Mucosa of stomach (tissue), 1 donor: Measurements from ENCODE around the gene CEP131.
"Not testable (repeated sequence)": the region's sequence is repeated elsewhere in the genome, so short reads cannot be mapped to it uniquely, and the experiment has no call there.

Experiments used
- H3K27me3 ChIP-seq: one replicate; pipeline ENCODE4 v1.7.0; 2013; ENCODE audit warnings: mild to moderate bottlenecking, low read length; ENCODE audit not compliant: control insufficient read depth, insufficient read depth
- H3K36me3 ChIP-seq: one replicate; pipeline ENCODE4 v1.7.0; 2013; ENCODE audit warnings: low read length; ENCODE audit not compliant: control insufficient read depth, insufficient read depth
- H3K4me1 ChIP-seq: one replicate; pipeline ENCODE4 v1.7.0; 2013; ENCODE audit warnings: mild to moderate bottlenecking, low read length; ENCODE audit not compliant: control insufficient read depth, insufficient read depth
- H3K4me3 ChIP-seq: one replicate; pipeline ENCODE4 v1.7.0; 2013; ENCODE audit warnings: low read length
- H3K9ac ChIP-seq: one replicate; pipeline ENCODE4 v1.7.0; 2013; ENCODE audit warnings: mild to moderate bottlenecking, low read length, moderate library complexity
- H3K9me3 ChIP-seq: one replicate; pipeline ENCODE4 v1.7.0; 2013; ENCODE audit warnings: mild to moderate bottlenecking, low read length, moderate library complexity; ENCODE audit not compliant: control insufficient read depth
- donor health status: Pancreatic carcinoma.

Gene CEP131

GRCh38 chr17:81160747-81161453 lies 61.9 kb downstream of the CEP131 start:
- Histone ChIP-seq H3K9me3 (no peaks in the 10 kb centered on the region), H3K4me1 (peaks cover 5% of the 10 kb centered on the region), H3K4me3 (no peak overlapping the region), H3K36me3 (no peaks in the 10 kb centered on the region), H3K9ac (no peak overlapping the region), H3K27me3 (peaks cover 20% of the 10 kb centered on the region)

- H3K36me3 ChIP-seq: no peaks in the 10 kb centered on the region
- peaks cover 15% of the 10 kb centered on the region for H3K27me3 ChIP-seq
- no peak overlapping the region for H3K9ac ChIP-seq
- H3K9me3 ChIP-seq: no peaks in the 10 kb centered on the region
- H3K4me1 ChIP-seq: peaks cover under 1% of the 10 kb centered on the region
- no peak overlapping the region for H3K4me3 ChIP-seq
Observed at GRCh38 chr17:81160306-81160705, 62.5 kb downstream of the CEP131 start.

GRCh38 chr17:81159611-81160265 lies 63.0 kb downstream of the CEP131 start:
- Histone ChIP-seq H3K9me3 (no peaks in the 10 kb centered on the region), H3K4me3 (no peak overlapping the region), H3K4me1 (no peaks in the 10 kb centered on the region), H3K27me3 (peaks cover 9% of the 10 kb centered on the region), H3K9ac (no peak overlapping the region), H3K36me3 (no peaks in the 10 kb centered on the region)

DNA sequence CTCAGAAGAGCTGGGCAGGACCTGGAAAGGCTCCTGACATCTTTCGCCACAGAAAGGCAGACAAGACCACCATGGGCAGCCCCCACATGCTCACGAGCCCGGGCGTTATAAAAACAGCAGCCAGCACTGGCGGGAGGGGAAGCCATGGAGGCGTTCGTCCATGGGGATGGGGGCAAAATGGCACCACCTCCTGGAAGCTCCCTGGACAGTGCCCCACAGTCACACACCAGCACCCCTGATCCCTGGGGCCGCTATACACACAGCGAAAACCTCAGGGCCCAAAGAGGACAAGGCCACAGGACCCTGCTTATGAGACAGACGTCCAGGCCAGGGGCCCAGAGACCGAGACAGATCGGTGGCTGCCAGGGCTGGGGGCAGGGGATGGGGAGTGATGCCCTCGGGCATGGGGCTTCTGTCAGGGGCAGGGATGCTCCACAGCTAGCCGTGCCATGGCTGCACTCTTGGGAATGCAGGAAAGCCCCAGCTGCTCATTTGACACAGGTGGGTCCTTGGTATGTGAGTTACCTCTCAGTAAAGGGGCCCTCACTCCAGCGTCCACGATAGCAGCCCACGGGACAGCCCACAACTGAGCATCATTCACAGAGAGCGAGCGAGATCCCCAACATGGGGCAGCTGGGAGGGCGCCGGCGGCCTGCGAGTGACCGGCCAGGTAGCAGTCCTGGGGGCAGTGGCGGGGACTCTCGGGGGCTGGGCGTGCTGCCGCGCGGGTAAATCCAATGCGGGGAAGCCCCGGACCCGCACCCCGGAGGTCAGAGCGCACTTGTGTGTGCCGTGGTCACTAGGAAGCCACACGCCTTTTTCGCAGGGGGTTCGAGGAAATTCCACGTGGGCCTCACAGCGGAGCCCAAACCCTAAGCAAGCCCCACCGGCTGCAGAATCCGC lies 63.8 kb downstream of the CEP131 start:
- H3K4me1 ChIP-seq: no peaks in the 10 kb centered on the region
- no peaks in the 10 kb centered on the region for H3K36me3 ChIP-seq
- H3K9ac ChIP-seq: no peak overlapping the region
- no peak overlapping the region for H3K4me3 ChIP-seq
- H3K27me3 ChIP-seq: peaks cover 4% of the 10 kb centered on the region
- no peaks in the 10 kb centered on the region for H3K9me3 ChIP-seq

GRCh38 chr17:81157848-81158687 lies 64.7 kb downstream of the CEP131 start:
- Histone ChIP-seq H3K9me3 (no peaks in the 10 kb centered on the region), H3K9ac (no peak overlapping the region), H3K36me3 (no peaks in the 10 kb centered on the region), H3K4me1 (no peaks in the 10 kb centered on the region), H3K4me3 (no peak overlapping the region), H3K27me3 (no peaks in the 10 kb centered on the region)

DNA sequence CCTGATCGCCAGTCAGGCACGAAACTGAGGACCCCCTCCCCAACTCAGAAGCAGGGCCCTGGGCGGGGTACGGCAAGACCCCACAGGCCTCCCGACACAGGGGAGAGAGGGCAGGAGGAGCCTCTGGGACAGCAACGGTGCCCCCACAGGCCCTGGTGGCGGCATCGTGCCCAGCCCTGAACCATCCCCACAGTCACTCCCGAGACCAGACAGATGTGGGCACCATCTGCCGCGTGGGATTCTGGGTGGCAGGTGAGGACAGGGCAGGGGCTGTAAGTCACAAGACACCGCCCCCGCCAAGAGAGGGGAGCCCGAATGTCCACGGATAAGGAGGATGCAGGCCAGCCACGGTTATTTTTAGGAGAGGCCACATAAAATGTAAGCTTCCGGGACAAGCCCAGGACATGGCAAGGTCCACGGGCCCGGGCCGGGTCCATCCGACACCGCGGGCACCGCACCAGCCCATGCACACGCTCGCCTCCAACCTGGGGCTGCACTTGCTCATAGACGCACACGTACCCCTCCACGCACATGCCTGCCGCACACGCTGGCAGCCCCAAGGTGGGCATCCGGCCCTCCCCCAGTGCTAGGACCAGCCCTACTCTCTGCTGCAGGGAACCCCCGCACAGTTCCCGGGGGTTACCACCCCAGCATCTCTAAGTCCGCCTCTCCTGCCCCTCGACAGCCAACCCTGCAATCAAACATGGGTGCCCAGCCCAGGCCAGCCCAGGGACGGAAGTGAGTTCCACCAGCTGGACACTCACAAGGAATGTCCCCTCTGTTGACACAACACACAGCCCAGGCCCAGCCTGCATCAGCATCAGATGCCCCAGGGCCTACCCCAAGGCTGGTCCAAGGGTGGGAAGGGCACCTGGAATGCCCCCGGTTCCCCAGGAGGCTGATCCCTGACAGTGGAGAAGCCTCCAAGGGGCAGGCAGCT lies 65.6 kb downstream of the CEP131 start:
- Histone ChIP-seq H3K36me3 (no peaks in the 10 kb centered on the region), H3K9ac (no peak overlapping the region), H3K27me3 (no peaks in the 10 kb centered on the region), H3K4me1 (no peaks in the 10 kb centered on the region), H3K4me3 (no peak overlapping the region), H3K9me3 (no peaks in the 10 kb centered on the region)

- no peaks in the 10 kb centered on the region for H3K9me3 ChIP-seq
- no peaks in the 10 kb centered on the region for H3K27me3 ChIP-seq
- no peak overlapping the region for H3K9ac ChIP-seq
- no peaks in the 10 kb centered on the region for H3K36me3 ChIP-seq
- no peaks in the 10 kb centered on the region for H3K4me1 ChIP-seq
- no peak overlapping the region for H3K4me3 ChIP-seq
Observed at GRCh38 chr17:81154961-81155360, 67.8 kb downstream of the CEP131 start.

GRCh38 chr17:81154016-81154415 lies 68.7 kb downstream of the CEP131 start:
- H3K9ac ChIP-seq, H3K9me3 ChIP-seq, H3K4me1 ChIP-seq, H3K36me3 ChIP-seq, H3K27me3 ChIP-seq, H3K4me3 ChIP-seq: not testable (repeated sequence)

GRCh38 chr17:81153340-81153803 lies 69.4 kb downstream of the CEP131 start:
- H3K36me3 ChIP-seq: no peaks in the 10 kb centered on the region
- H3K9ac ChIP-seq: no peak overlapping the region
- no peak overlapping the region for H3K4me3 ChIP-seq
- no peaks in the 10 kb centered on the region for H3K9me3 ChIP-seq
- no peaks in the 10 kb centered on the region for H3K4me1 ChIP-seq
- H3K27me3 ChIP-seq: no peaks in the 10 kb centered on the region

- Histone ChIP-seq H3K9me3 (no peaks in the 10 kb centered on the region), H3K27me3 (no peaks in the 10 kb centered on the region), H3K9ac (no peak overlapping the region)
Observed at GRCh38 chr17:81152288-81152828, 70.4 kb downstream of the CEP131 start.

More at GRCh38 chr17:81152288-81152828, 70.4 kb downstream of the CEP131 start:
- Histone ChIP-seq H3K4me3 (no peak overlapping the region), H3K4me1 (no peaks in the 10 kb centered on the region), H3K36me3 (no peaks in the 10 kb centered on the region)
